Gastroesophageal sphincter (tissue), 4 donors: Measurements from ENCODE around the gene CD48. TPM values are rescaled to one million over a fixed set of nuclear protein-coding genes. Genes with fewer than 3 reads are reported as not detected.

Experiments used
- ATAC-seq: fragments of 150-250 bp; one replicate; pipeline ENCODE4 v1.9.1; 2016; ENCODE audit warnings: mild to moderate bottlenecking, moderate library complexity
- H3K27ac ChIP-seq, 4 donors: fragments of 200-600 bp; sonication (generic) in 3 of 4; 1 replicate in 3 of 4; 2 replicates in 1 of 4; pipeline ENCODE4 v1.5.1; 2016 to 2019
- H3K27me3 ChIP-seq: fragments of 200-600 bp; sonication (generic); one replicate; pipeline ENCODE4 v1.5.1; 2019
- H3K36me3 ChIP-seq, 2 donors: fragments of 200-600 bp; sonication (generic); one replicate each; pipeline ENCODE4 v1.5.1; 2019; ENCODE audit warnings: control low read depth in 1 of 2
- H3K4me1 ChIP-seq, 3 donors: fragments of 200-600 bp; sonication (generic); 1 replicate in 2 of 3; 2 replicates in 1 of 3; pipeline ENCODE4 v1.5.1; 2016 to 2019; ENCODE audit warnings: control low read depth in 2 of 3
- H3K4me3 ChIP-seq, 2 donors: fragments of 200-600 bp; sonication (generic); one replicate each; pipeline ENCODE4 v1.5.1; 2019; ENCODE audit warnings: mild to moderate bottlenecking in 1 of 2, moderate library complexity in 1 of 2
- H3K9me3 ChIP-seq, 3 donors: fragments of 200-600 bp; sonication (generic); one replicate each; pipeline ENCODE4 v1.5.1; 2017 to 2019; ENCODE audit warnings: control low read depth in 2 of 3
- EP300 ChIP-seq: sonication (generic); formaldehyde crosslinking; IDR thresholded peaks from one replicate; pipeline ENCODE4 v1.6.1; 2017; ENCODE audit warnings: antibody characterized with exemption, mild to moderate bottlenecking
- POLR2A ChIP-seq, 2 donors: fragments of 450-650 bp; IDR thresholded peaks; one replicate each; pipeline ENCODE4 v1.6.1; 2017; ENCODE audit warnings: antibody characterized with exemption in 2 of 2, mild to moderate bottlenecking in 2 of 2, moderate library complexity in 1 of 2
- POLR2AphosphoS5 ChIP-seq: sonication (generic); formaldehyde crosslinking; IDR thresholded peaks from one replicate; pipeline ENCODE4 v1.6.1; 2017; ENCODE audit warnings: antibody characterized with exemption
- WGBS, 2 donors: methylation state at CpG; one replicate each; pipeline ENCODE4 v1.1.5; 2018; ENCODE audit warnings: low coverage in 1 of 2; 5-methylcytosine and 5-hydroxymethylcytosine counted together
- total RNA-seq, 4 donors: library from RNA; depleted of rRNA; stranded (reverse); fragments of >200 nt; gene quantifications; one replicate each; pipeline ENCODE4 v1.1.0, GENCODE V29; 2016
- TF ChIP-seq, protein P1 (sequence below), 4 experiments: fragments of 200-600 bp in 2 of 4; fragments of 450-650 bp in 2 of 4; sonication (generic) in 1 of 4; IDR thresholded peaks; one replicate each; pipeline ENCODE4 v1.5.1; 2017 to 2019; ENCODE audit warnings: antibody characterized with exemption in 4 of 4, mild to moderate bottlenecking in 2 of 4, moderate library complexity in 2 of 4

CD48 gene
- total RNA-seq, 4 donors from 2014 or later = 2.2 to 8.5 (median 4.5) TPM; not detected in 1

DNA sequence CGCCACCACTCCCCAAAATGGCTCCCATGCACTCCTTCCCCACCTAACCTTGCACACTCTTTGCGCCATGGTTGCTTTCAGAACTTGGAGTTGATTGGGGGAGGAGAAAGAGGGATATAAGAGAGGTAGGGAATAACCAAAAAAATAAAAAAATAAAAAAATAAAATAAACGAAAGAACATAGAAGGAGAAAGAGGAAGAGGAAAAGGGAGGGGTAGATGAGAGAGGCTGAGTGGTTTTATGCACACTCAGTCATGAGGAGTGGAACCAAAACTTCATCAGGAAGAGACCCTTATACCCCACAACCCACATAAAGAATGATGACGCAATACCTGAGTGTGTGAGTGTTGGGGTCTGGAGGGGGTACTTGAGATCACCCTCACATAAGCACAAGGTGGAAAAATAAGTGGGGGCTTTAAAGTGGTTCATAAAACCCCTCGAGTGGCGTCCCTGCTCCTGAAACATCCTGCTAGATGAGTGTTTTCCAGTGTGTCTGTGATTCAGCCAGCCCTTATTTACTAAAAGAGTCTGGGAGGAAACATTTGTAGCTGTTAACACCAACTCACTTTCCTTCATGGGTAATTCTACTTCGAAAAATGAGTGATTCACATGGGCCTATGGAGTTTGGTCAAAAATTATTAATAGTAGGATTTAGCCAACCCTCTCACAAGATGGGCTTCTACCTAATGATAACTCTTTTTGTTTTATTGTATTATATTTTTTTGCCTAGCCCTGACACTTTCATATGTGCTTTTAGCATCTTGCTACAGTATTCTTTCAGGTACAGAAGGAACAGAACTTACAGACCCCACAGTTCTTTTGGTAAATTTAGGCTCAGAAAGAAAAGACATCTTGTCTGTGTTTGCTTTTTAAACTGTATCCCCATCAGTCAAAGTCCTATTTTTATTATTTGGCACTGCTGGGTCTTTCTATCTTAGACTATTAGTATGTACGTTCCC lies 70.0 kb downstream of the CD48 start:
- H3K36me3 ChIP-seq = no peaks in the 10 kb centered on the region
- H3K27me3 ChIP-seq = peaks cover 4% of the 10 kb centered on the region
- no peak for ATAC-seq
- no peak for TF ChIP-seq EP300
- TF ChIP-seq, protein P1, sequence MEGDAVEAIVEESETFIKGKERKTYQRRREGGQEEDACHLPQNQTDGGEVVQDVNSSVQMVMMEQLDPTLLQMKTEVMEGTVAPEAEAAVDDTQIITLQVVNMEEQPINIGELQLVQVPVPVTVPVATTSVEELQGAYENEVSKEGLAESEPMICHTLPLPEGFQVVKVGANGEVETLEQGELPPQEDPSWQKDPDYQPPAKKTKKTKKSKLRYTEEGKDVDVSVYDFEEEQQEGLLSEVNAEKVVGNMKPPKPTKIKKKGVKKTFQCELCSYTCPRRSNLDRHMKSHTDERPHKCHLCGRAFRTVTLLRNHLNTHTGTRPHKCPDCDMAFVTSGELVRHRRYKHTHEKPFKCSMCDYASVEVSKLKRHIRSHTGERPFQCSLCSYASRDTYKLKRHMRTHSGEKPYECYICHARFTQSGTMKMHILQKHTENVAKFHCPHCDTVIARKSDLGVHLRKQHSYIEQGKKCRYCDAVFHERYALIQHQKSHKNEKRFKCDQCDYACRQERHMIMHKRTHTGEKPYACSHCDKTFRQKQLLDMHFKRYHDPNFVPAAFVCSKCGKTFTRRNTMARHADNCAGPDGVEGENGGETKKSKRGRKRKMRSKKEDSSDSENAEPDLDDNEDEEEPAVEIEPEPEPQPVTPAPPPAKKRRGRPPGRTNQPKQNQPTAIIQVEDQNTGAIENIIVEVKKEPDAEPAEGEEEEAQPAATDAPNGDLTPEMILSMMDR (IDR thresholded peaks at IDR 0.05) = no peak
- no peak for TF ChIP-seq POLR2A (IDR thresholded peaks at IDR 0.05)
- no peak for TF ChIP-seq POLR2AphosphoS5
- H3K9me3 ChIP-seq = no peaks in the 10 kb centered on the region
- no peak overlapping the region for H3K4me3 ChIP-seq
- H3K4me1 ChIP-seq = no peaks in the 10 kb centered on the region
- no peak overlapping the region for H3K27ac ChIP-seq
- 73 to 81% methylated on average over 7 to 8 of the region's 8 CpGs for WGBS, 2 donors

GRCh38 chr1:160640359-160641123 lies 71.1 kb downstream of the CD48 start:
- Histone ChIP-seq H3K4me3 (no peak overlapping the region), H3K36me3 (no peaks in the 10 kb centered on the region), H3K27me3 (peaks cover 4% of the 10 kb centered on the region), H3K27ac (no peak overlapping the region), H3K9me3 (no peaks in the 10 kb centered on the region), H3K4me1 (no peaks in the 10 kb centered on the region)
- ATAC-seq = no peak
- 87 to 92% methylated on average over 2 of the region's 2 CpGs for WGBS, 2 donors
- no peak for TF ChIP-seq POLR2AphosphoS5
- TF ChIP-seq EP300 = no peak
- no peak for TF ChIP-seq POLR2A (IDR thresholded peaks at IDR 0.05)
- TF ChIP-seq, protein P1 (IDR thresholded peaks at IDR 0.05) = no peak

DNA sequence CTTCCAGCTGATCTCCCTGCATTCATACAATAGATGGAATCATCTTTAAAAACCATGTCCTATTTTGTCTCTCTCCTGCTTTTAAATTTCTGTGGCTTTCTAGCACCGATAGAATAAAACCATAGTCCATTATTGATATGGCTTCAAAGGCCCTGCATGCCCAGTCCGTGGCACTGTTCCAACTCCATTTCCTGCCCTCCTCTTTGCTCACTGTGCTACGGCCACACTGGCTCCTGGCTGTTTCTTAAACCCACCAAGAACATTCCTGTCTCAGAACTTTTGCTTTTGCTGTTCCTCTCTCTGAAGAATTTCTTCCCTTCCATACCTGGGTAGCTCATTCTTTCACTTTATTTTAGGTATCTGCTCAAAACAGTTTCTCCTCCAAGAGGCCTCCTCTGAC lies 72.0 kb downstream of the CD48 start:
- Histone ChIP-seq H3K4me1 (no peaks in the 10 kb centered on the region), H3K36me3 (no peaks in the 10 kb centered on the region), H3K4me3 (no peak overlapping the region), H3K9me3 (no peaks in the 10 kb centered on the region), H3K27me3 (peaks cover 4% of the 10 kb centered on the region), H3K27ac (no peak overlapping the region)
- WGBS, 2 donors = 12 to 35% methylated on average over 3 of the region's 3 CpGs
- TF ChIP-seq POLR2AphosphoS5 = no peak
- no peak for TF ChIP-seq POLR2A (IDR thresholded peaks at IDR 0.05)
- TF ChIP-seq, protein P1 (IDR thresholded peaks at IDR 0.05) = no peak
- no peak for TF ChIP-seq EP300
- ATAC-seq = no peak

DNA sequence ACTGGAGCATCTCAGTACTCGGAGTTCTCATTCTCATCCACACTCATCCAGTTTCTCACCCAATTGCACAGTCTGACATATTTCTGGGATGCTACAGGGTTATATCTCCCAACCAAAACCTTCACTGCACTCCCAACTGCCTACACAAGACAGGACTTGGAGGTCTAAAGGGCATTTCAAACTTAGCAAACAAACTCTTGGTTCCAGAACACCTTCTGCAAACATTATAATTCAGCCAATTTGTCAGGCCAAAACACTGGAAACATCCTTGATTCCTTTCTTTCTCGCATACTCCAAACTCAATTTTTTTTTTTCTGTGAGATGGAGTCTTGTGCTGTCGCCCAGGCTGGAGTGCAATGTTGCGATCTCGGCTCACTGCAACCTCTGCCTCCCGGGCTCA lies 72.7 kb downstream of the CD48 start:
- no peaks in the 10 kb centered on the region for H3K36me3 ChIP-seq
- WGBS, 2 donors = 57 to 78% methylated on average over 1 to 5 of the region's 6 CpGs
- H3K27me3 ChIP-seq = peaks cover 4% of the 10 kb centered on the region
- no peaks in the 10 kb centered on the region for H3K9me3 ChIP-seq
- no peaks in the 10 kb centered on the region for H3K4me1 ChIP-seq
- ATAC-seq = no peak
- no peak overlapping the region for H3K4me3 ChIP-seq
- no peak overlapping the region for H3K27ac ChIP-seq
- no peak for TF ChIP-seq POLR2AphosphoS5

DNA sequence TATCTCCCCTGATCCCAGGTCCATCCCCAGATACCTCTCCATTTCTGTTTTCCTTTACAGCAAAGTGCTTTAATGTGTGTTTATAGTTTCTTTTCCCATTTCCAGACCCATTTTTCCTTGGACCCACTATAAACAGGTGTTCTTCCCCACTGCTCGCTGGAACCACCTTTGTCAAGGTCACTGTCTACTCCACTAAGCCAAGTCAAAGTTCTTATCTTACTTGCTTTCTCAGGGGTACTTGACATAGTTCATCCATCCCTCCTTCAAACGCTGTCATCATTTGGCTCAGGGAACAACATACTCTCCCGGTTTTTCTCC lies 73.1 kb downstream of the CD48 start:
- Histone ChIP-seq H3K36me3 (no peaks in the 10 kb centered on the region), H3K9me3 (no peaks in the 10 kb centered on the region), H3K27me3 (peaks cover 4% of the 10 kb centered on the region), H3K4me1 (no peaks in the 10 kb centered on the region), H3K27ac (no peak overlapping the region), H3K4me3 (no peak overlapping the region)
- no peak for TF ChIP-seq POLR2AphosphoS5
- no peak for TF ChIP-seq POLR2A (IDR thresholded peaks at IDR 0.05)
- TF ChIP-seq EP300 = no peak
- TF ChIP-seq, protein P1 (IDR thresholded peaks at IDR 0.05) = no peak
- WGBS, 2 donors = 57 to 75% methylated on average over 3 of the region's 3 CpGs
- no peak for ATAC-seq
